Skin epidermis (tissue), 12 donors: ENCODE data around the gene CORO2A.
"Not testable (repeated sequence)": the region's sequence is repeated elsewhere in the genome, so short reads cannot be mapped to it uniquely, and the experiment has no call there.

ENCODE experiments used
- H3K27ac ChIP-seq, 21 experiments: fragments of 200-600 bp; sonication (generic) in 11 of 21; one replicate each; pipeline ENCODE4 v1.5.0; 2020; ENCODE audit warnings: mild to moderate bottlenecking in 3 of 21, inconsistent platforms in 2 of 21, moderate library complexity in 2 of 21
- H3K4me3 ChIP-seq, 7 experiments: fragments of 200-600 bp; sonication (generic) in 2 of 7; one replicate each; pipeline ENCODE4 v1.5.0; 2020; ENCODE audit warnings: inconsistent platforms in 2 of 7, mild to moderate bottlenecking in 2 of 7, moderate library complexity in 1 of 7

CORO2A gene

DNA sequence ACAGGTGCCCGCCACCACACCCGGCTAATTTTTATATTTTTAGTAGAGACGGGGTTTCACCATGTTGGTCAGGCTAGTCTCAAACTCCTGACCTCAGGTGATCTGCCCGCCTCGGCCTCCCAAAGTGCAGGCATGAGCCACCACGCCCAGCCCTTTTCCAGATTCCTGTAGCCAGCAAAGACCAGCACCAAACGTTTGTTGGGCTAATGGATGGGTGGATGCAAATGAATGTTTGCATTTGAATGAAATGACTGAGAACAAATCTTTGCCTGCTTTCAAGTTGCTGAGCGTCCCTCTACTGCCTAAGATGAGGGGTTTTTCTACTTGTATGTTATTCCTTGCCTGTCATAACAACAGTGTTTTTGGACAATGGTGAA, 115.9 kb downstream of the CORO2A start:
- H3K27ac ChIP-seq = peak overlapping the region in 9 of 21 experiments; percentile 28 to 84 (median 69)
- H3K4me3 ChIP-seq = not testable (repeated sequence)

DNA sequence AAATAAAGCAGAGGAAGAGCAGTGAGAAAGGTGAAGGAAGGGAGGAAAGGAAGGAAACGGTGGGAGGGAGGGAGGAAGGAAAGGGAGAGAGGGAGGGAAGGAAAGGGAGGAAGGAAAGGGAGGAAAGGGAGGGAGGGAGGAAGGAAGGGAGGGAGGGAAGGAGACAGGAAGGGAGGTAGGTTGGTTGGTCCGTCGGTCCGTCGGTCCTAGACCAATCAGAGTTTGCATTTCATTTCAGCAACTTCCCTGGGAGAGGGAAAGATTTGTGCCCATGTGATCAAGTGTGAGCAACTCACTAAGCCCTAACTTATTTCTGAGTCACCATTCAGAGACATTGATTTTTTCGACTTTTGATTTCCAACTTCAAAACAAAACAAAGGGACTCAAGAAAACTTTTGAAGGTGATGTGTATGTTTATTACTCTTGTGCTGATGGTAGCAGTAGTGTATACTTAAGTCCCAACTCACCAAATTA, 117.1 kb downstream of the CORO2A start:
- Histone ChIP-seq H3K27ac (peak overlapping the region in 17 of 21 experiments; percentile 17 to 84 (median 61)), H3K4me3 (no peak overlapping the region)

DNA sequence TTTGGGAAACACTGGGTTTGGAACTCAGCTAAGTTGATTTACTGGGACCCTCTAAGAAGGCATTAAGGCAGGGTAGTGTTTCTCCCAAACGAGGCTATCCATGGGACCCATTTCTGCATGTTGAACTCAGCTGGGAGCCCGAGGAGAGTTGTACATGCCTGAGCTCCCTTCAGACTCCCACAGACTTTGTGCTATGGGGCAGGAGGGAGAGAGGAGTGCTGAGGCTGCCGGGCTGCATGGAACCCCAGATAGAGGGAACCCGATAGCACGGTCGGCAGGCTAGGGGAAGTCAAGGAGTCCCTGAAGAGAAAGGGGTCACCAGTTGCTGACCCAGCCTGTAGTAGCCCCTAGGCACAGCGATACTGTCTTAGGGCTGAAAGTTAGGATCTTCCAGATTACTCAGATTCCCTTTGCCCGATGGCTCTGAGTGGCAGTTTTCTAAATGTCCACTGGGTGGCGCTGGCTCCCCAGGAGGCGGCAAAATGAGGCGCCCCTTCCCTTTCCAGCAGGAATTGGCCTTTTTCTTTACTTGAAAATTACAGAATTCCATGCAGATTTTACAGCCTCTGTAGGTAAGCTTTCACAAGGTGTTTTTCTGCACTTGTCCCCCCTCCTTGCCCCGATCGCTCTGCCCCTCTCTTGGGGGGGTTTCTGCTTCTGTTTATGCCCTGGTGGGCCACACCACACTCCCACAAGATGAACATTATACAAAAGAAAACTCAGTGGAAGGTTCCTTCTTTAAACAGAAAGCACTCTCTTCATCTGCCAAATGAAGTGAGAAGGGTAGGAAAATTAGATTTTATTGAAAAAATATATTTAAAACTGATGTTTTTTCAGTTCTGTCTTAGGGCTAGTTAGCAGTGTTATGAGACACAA, 118.1 kb downstream of the CORO2A start:
- Histone ChIP-seq H3K4me3 (no peak overlapping the region), H3K27ac (peak overlapping the region in 14 of 21 experiments; percentile 2 to 84 (median 62))

DNA sequence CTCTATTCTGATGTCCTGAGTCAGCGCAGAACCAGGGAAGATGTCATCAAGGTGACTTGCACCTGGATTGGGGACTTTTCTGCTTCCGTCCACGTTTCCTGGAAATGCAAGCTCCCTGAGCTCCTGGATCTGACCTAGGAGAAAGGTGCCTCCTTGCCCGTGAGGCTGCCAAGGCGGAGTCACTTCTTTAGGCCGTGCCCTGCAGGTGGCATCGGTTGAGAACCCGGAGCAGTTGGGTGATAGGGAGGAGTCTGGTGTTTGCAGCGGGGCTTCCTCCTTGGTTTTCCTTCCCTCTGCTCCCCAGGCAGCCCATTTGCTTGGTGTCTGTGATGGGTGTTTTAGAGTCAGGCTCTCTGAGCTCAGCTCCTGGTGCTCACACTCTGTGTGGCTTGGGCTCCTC, 120.7 kb downstream of the CORO2A start:
- Histone ChIP-seq H3K27ac (no peak overlapping the region), H3K4me3 (no peak overlapping the region)
